HEK293T (cell line): ENCODE results near the gene PARP16.

Experiments used
- ARNT ChIP-seq: fragments of 450-650 bp; IDR thresholded peaks from 2 replicates; pipeline ENCODE4 v1.6.1; 2017; ENCODE audit warnings: mild to moderate bottlenecking
- BHLHE40 ChIP-seq: fragments of 450-650 bp; IDR thresholded peaks from 2 replicates; pipeline ENCODE4 v1.6.1; 2016; ENCODE audit warnings: mild to moderate bottlenecking, moderate library complexity, borderline replicate concordance
- ELF4 ChIP-seq: fragments of 450-650 bp; IDR thresholded peaks from 2 replicates; pipeline ENCODE4 v1.6.1; 2017; ENCODE audit warnings: antibody characterized with exemption
- FOXA1 ChIP-seq: fragments of 450-650 bp; IDR thresholded peaks from 2 replicates; pipeline ENCODE4 v1.6.1; 2016; ENCODE audit warnings: mild to moderate bottlenecking
- FOXK2 ChIP-seq: fragments of 450-650 bp; IDR thresholded peaks from 2 replicates; pipeline ENCODE4 v1.6.1; 2016; ENCODE audit warnings: mild to moderate bottlenecking
- FOXM1 ChIP-seq: fragments of 450-650 bp; IDR thresholded peaks from 2 replicates; pipeline ENCODE4 v1.6.1; 2017; ENCODE audit warnings: mild to moderate bottlenecking, borderline replicate concordance
- HDGF ChIP-seq: fragments of 450-650 bp; IDR thresholded peaks from 2 replicates; pipeline ENCODE4 v1.6.1; 2017; ENCODE audit warnings: antibody characterized with exemption, borderline replicate concordance
- L3MBTL2 ChIP-seq: fragments of 450-650 bp; conservative IDR thresholded peaks from 2 replicates; pipeline ENCODE4 v1.6.1; 2016; ENCODE audit warnings: mild to moderate bottlenecking
- NFRKB ChIP-seq: fragments of 450-650 bp; IDR thresholded peaks from 2 replicates; pipeline ENCODE4 v1.6.1; 2016; ENCODE audit warnings: mild to moderate bottlenecking, moderate library complexity
- SP1 ChIP-seq: fragments of 450-650 bp; IDR thresholded peaks from 2 replicates; pipeline ENCODE4 v1.6.1; 2017
- SUZ12 ChIP-seq: fragments of 450-650 bp; IDR thresholded peaks from 2 replicates; pipeline ENCODE4 v1.6.1; 2016; ENCODE audit warnings: mild to moderate bottlenecking
- TARDBP ChIP-seq: fragments of 450-650 bp; IDR thresholded peaks from 2 replicates; pipeline ENCODE4 v1.6.1; 2016
- ZNF384 ChIP-seq: fragments of 450-650 bp; IDR thresholded peaks from 2 replicates; pipeline ENCODE4 v1.6.1; 2016
- TF ChIP-seq, protein P1 (sequence below): fragments of 450-650 bp; IDR thresholded peaks from 2 replicates; pipeline ENCODE4 v1.6.1; 2016

DNA sequence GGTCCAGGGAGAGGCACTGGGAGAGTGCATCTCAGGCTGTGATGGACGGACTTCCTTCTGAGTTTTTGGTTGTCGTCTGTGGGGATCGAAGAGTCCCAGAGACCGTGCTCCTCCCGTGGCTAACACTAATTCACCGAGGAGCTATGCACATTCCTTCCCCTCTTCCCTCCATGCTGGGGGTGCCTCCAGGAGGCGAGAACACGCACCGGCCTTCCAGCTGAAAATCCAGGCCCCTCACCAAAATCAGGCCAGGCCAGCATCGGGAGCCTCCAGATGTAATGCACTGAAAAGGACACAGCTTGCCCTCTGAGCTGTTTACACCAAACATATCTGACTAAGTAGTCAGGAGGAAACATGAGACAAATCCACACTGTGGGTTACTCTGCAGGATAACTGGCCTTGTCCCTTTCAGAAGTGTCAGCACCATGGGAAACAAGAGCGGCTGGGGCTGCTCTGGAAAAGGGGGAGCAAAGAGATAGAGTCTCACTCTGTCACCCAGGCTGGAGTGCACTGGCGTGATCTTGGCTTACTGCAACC lies 23.3 kb upstream of the PARP16 start:
- TF ChIP-seq ELF4, result no peak
- no peak for TF ChIP-seq SP1
- TF ChIP-seq L3MBTL2, result no peak
- TF ChIP-seq ZNF384, result no peak
- TF ChIP-seq BHLHE40, result no peak
- TF ChIP-seq FOXK2, result no peak
- no peak for TF ChIP-seq SUZ12
- no peak for TF ChIP-seq FOXA1
- TF ChIP-seq NFRKB, result no peak
- no peak for TF ChIP-seq ARNT
- no peak for TF ChIP-seq FOXM1
- TF ChIP-seq, protein P1, sequence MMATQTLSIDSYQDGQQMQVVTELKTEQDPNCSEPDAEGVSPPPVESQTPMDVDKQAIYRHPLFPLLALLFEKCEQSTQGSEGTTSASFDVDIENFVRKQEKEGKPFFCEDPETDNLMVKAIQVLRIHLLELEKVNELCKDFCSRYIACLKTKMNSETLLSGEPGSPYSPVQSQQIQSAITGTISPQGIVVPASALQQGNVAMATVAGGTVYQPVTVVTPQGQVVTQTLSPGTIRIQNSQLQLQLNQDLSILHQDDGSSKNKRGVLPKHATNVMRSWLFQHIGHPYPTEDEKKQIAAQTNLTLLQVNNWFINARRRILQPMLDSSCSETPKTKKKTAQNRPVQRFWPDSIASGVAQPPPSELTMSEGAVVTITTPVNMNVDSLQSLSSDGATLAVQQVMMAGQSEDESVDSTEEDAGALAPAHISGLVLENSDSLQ, result no peak
- no peak for TF ChIP-seq HDGF
- TF ChIP-seq TARDBP, result no peak
